Large intestine (tissue), 3 donors: ENCODE results near the gene PHKA1. TPM values are rescaled to one million over a fixed set of nuclear protein-coding genes. Genes with fewer than 3 reads are reported as not detected.
"Not testable (repeated sequence)": the region's sequence is repeated elsewhere in the genome, so short reads cannot be mapped to it uniquely, and the experiment has no call there.

Experiments used
- DNase-seq, 2 donors: peaks; one replicate each; pipeline versions ENCODE4 v3.0.0 to v3.0.0-alpha.2; 2013
- H3K27ac ChIP-seq: one replicate; pipeline ENCODE4 v1.5.1; 2013; ENCODE audit warnings: low read length
- H3K27me3 ChIP-seq: 2 replicates; pipeline ENCODE4 v1.6.1; 2013; ENCODE audit warnings: low read length; ENCODE audit not compliant: control insufficient read depth, insufficient read depth
- H3K36me3 ChIP-seq: 2 replicates; pipeline ENCODE4 v1.6.1; 2013; ENCODE audit warnings: low read length; ENCODE audit not compliant: control insufficient read depth, insufficient read depth
- H3K4me1 ChIP-seq: one replicate; pipeline ENCODE4 v1.6.1; 2013; ENCODE audit warnings: low read length; ENCODE audit not compliant: control insufficient read depth, insufficient read depth
- H3K4me3 ChIP-seq: one replicate; pipeline ENCODE4 v1.5.1; 2013; ENCODE audit warnings: low read length
- H3K9me3 ChIP-seq: one replicate; pipeline ENCODE4 v1.6.1; 2013; ENCODE audit warnings: mild to moderate bottlenecking, low read depth, low read length, moderate library complexity; ENCODE audit not compliant: control insufficient read depth
- WGBS: methylation state at CpG from one replicate; pipeline ENCODE4 v1.1.5; 2013; ENCODE audit warnings: low lambda C conversion rate; ENCODE audit not compliant: insufficient coverage; 5-methylcytosine and 5-hydroxymethylcytosine counted together
- polyA plus RNA-seq: library from polyadenylated mRNA; unstranded; fragments of 120-200 nt; gene quantifications from one replicate; pipeline ENCODE4 v1.2.1, GENCODE V29; 2013

The PHKA1 gene
- polyA plus RNA-seq, 1 donor, result 0.67 TPM

DNA sequence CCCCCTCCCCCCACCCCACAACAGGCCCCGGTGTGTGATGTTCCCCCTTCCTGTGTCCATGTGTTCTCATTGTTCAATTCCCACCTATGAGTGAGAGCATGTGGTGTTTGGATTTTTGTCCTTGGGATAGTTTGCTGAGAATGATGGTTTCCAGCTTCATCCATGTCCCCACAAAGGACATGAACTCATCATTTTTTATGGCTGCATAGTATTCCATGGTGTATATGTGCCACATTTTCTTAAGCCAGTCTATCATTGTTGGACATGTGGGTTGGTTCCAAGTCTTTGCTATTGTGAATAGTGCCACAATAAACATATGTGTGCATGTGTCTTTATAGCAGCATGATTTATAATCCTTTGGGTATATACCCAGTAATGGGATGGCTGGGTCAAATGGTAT is 40.2 kb downstream of the PHKA1 start:
- no CpG with 5 or more reads among the region's 1 CpG for WGBS
- not testable (repeated sequence) for H3K27ac ChIP-seq

GRCh38 chrX:72669508-72669907 is 44.6 kb downstream of the PHKA1 start:
- H3K4me3 ChIP-seq, H3K27ac ChIP-seq, H3K4me1 ChIP-seq, H3K27me3 ChIP-seq, DNase-seq, H3K9me3 ChIP-seq, H3K36me3 ChIP-seq: not testable (repeated sequence)
- WGBS, result no CpG with 5 or more reads among the region's 5 CpGs

More for the DNA sequence above, 40.2 kb downstream of the PHKA1 start:
- not testable (repeated sequence) for H3K36me3 ChIP-seq, DNase-seq, H3K4me3 ChIP-seq, H3K4me1 ChIP-seq, H3K9me3 ChIP-seq, H3K27me3 ChIP-seq

- no peaks in the 10 kb centered on the region for H3K36me3 ChIP-seq
Observed at GRCh38 chrX:72666451-72666850, 47.7 kb downstream of the PHKA1 start.

GRCh38 chrX:72663737-72664136 is 50.4 kb downstream of the PHKA1 start:
- no peak for DNase-seq
- no peaks in the 10 kb centered on the region for H3K4me1 ChIP-seq
- H3K36me3 ChIP-seq, result no peaks in the 10 kb centered on the region

More at GRCh38 chrX:72666451-72666850, 47.7 kb downstream of the PHKA1 start:
- Histone ChIP-seq H3K27me3 (no peaks in the 10 kb centered on the region), H3K4me3 (no peak overlapping the region), H3K9me3 (no peaks in the 10 kb centered on the region), H3K27ac (no peak overlapping the region), H3K4me1 (no peaks in the 10 kb centered on the region)
- DNase-seq, result no peak

DNA sequence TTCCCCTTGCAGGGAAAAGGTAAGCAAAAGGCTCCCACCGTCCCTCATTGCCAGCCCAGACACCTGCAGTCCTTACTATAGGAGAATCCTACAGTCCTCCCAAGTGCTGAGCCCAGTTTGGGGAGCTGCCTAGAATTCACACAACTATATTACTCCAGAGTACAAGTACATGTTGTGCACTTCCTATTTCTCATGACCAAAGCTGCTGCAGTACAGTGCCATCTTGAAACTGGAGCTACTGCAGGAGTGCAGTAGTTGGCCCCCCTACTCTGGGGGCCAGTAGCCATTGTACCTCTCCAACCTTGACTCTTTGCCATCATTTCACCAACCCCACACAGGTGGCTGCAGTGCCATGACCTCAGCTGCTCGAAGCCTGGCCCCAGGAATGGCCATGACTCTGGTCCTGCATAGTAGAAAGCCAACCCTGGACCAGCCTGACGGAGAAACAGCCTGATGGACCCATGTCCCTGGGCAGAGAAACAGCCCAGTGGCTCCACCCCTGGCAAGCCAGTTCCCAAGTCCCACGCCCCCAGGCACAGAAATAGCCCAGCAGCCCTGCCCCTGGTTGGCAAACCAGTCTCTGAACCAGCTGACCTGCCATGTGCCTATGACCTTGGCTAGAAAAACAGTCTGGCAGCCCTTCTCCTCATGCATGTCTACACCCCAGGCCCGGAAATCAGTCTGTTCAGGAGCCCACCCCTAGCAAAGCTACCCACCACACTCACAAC is 51.9 kb downstream of the PHKA1 start:
- no peaks in the 10 kb centered on the region for H3K9me3 ChIP-seq
- no peak overlapping the region for H3K4me3 ChIP-seq
- H3K4me1 ChIP-seq, result no peaks in the 10 kb centered on the region
- no CpG with 5 or more reads among the region's 5 CpGs for WGBS
- no peaks in the 10 kb centered on the region for H3K36me3 ChIP-seq
- no peak overlapping the region for H3K27ac ChIP-seq
- H3K27me3 ChIP-seq, result no peaks in the 10 kb centered on the region
- no peak for DNase-seq

More at GRCh38 chrX:72663737-72664136, 50.4 kb downstream of the PHKA1 start:
- Histone ChIP-seq H3K4me3 (no peak overlapping the region), H3K9me3 (no peaks in the 10 kb centered on the region), H3K27ac (no peak overlapping the region), H3K27me3 (no peaks in the 10 kb centered on the region)

- Histone ChIP-seq H3K27ac (no peak overlapping the region), H3K4me1 (no peaks in the 10 kb centered on the region), H3K27me3 (no peaks in the 10 kb centered on the region), H3K9me3 (no peaks in the 10 kb centered on the region), H3K36me3 (no peaks in the 10 kb centered on the region), H3K4me3 (no peak overlapping the region)
- no peak for DNase-seq
Observed at GRCh38 chrX:72659723-72660122, 54.4 kb downstream of the PHKA1 start.

DNA sequence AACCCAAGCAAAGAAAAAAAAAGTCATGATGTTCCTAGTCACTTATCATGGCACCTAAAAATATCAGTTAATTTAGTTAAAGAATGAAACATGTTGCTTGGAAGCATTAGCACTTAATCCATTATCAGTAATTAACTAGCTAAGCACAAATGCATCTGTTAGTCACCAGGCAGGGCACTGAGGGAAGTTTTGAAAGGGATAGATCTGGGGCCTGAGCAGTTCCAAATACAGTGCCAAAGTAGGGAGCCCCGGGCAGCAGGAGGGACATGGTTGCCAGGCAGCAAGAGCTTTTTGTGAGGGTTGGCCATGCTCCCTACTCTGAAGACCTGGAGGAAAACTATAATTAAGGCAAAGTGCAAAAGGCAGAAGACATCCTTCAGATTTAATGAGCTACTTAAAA is 62.0 kb downstream of the PHKA1 start:
- no peaks in the 10 kb centered on the region for H3K27me3 ChIP-seq
- H3K9me3 ChIP-seq, result no peaks in the 10 kb centered on the region
- H3K4me1 ChIP-seq, result no peaks in the 10 kb centered on the region
- no peak overlapping the region for H3K4me3 ChIP-seq
- H3K27ac ChIP-seq, result no peak overlapping the region
- DNase-seq, result no peak
- no CpG with 5 or more reads among the region's 1 CpG for WGBS
- H3K36me3 ChIP-seq, result no peaks in the 10 kb centered on the region

- no CpG with 5 or more reads among the region's 2 CpGs for WGBS
- no peak overlapping the region for H3K27ac ChIP-seq
- H3K36me3 ChIP-seq, result no peaks in the 10 kb centered on the region
- no peaks in the 10 kb centered on the region for H3K9me3 ChIP-seq
- H3K27me3 ChIP-seq, result no peaks in the 10 kb centered on the region
- no peak for DNase-seq
- no peak overlapping the region for H3K4me3 ChIP-seq
- no peaks in the 10 kb centered on the region for H3K4me1 ChIP-seq
Observed at GRCh38 chrX:72644946-72645345, 69.2 kb downstream of the PHKA1 start.

DNA sequence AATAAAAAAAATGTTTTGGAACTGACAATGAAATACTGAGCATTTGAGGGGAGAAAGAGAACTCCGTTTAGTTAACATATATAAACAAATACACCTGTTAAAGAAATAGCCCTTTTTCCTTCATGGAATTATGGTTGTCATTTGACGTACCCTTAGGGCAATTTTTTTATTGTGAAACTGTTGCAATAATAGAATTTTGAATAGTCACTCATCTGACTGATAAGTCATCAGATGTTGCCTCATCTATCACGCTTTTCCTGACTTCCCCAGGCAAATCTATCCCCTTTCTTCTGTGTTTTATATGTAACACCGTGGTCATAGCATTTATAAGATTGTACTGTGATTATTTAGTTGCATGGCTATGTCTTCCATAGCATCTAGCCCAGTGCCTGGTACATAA is 72.5 kb downstream of the PHKA1 start:
- no peak for DNase-seq
- Histone ChIP-seq H3K36me3 (no peaks in the 10 kb centered on the region), H3K9me3 (no peaks in the 10 kb centered on the region), H3K27ac (no peak overlapping the region), H3K27me3 (no peaks in the 10 kb centered on the region), H3K4me1 (no peaks in the 10 kb centered on the region), H3K4me3 (no peak overlapping the region)
- 100% methylated on average over 1 of the region's 4 CpGs for WGBS

GRCh38 chrX:72635930-72636329 is 78.2 kb downstream of the PHKA1 start:
- WGBS, result no CpG with 5 or more reads among the region's 1 CpG

DNA sequence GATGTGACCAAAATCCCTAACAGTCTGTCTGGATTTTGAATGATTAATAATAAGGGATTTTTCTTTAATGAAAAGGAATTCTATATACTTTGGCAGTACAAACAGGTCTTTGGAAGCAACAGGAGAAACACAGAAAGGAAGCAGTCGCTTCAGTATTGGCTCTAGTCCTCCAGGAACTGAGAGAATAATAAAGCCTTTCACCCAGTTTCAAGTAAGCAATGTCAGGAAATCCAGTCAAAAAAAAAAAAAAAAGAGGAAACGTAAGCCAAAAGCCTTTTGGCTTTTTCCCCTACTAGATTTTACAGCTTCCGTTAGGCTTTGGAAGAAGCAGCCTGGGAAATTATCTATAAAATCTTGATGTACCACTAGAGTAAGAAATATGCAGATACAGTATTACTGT is 79.8 kb downstream of the PHKA1 start:
- DNase-seq, result no peak
- no CpG with 5 or more reads among the region's 3 CpGs for WGBS
- H3K27me3 ChIP-seq, result no peaks in the 10 kb centered on the region
- H3K36me3 ChIP-seq, result no peaks in the 10 kb centered on the region
- no peaks in the 10 kb centered on the region for H3K9me3 ChIP-seq
- no peaks in the 10 kb centered on the region for H3K4me1 ChIP-seq
- H3K27ac ChIP-seq, result no peak overlapping the region
- H3K4me3 ChIP-seq, result no peak overlapping the region

More at GRCh38 chrX:72635930-72636329, 78.2 kb downstream of the PHKA1 start:
- Histone ChIP-seq H3K36me3 (no peaks in the 10 kb centered on the region), H3K4me3 (no peak overlapping the region), H3K27ac (no peak overlapping the region), H3K9me3 (no peaks in the 10 kb centered on the region), H3K4me1 (no peaks in the 10 kb centered on the region), H3K27me3 (no peaks in the 10 kb centered on the region)
- DNase-seq, result no peak
